HEK293 (cell line): ENCODE measurements around the gene FOXG1.

Source experiments
- CTCF ChIA-PET: fragments of 350-600 bp; formaldehyde crosslinking; extraction: SDS; loops from one replicate; lab custom pipeline; 2021; ENCODE audit warnings: antibody characterized with exemption; lab: Yijun Ruan, JAX
- POLR2A ChIA-PET: fragments of 300-600 bp; formaldehyde crosslinking; extraction: SDS; loops from one replicate; lab custom pipeline; 2020; ENCODE audit warnings: antibody characterized with exemption, inconsistent platforms; lab: Yijun Ruan, JAX
- H3K27ac ChIP-seq: fragments of 200-500 bp; sonication (Bioruptor generic); 2 replicates; pipeline ENCODE4 v1.5.1; 2014; ENCODE audit warnings: low read depth, low read length, control low read depth, inconsistent platforms; ENCODE audit errors: extremely low read depth
- H3K36me3 ChIP-seq, 2 experiments: fragments of 200-500 bp in 1 of 2; sonication (Bioruptor generic) in 1 of 2; 1 replicate in 1 of 2; 2 replicates in 1 of 2; pipeline ENCODE4 v1.5.1; 2014 to 2017; ENCODE audit warnings: inconsistent platforms in 2 of 2, low read length in 2 of 2; ENCODE audit not compliant: control insufficient read depth in 2 of 2, insufficient read depth in 1 of 2
- H3K4me1 ChIP-seq: fragments of 200-500 bp; sonication (Bioruptor generic); 2 replicates; pipeline ENCODE4 v1.5.1; 2014; ENCODE audit warnings: mild to moderate bottlenecking, low read length, inconsistent platforms; ENCODE audit not compliant: control insufficient read depth, insufficient read depth
- H3K4me3 ChIP-seq: 2 replicates; pipeline ENCODE4 v1.5.1; 2011; ENCODE audit warnings: low read depth, mild to moderate bottlenecking, control low read depth, low read length, moderate library complexity
- H3K9me3 ChIP-seq: fragments of 200-500 bp; sonication (Bioruptor generic); 2 replicates; pipeline ENCODE4 v1.5.1; 2014; ENCODE audit warnings: low read depth, low read length, inconsistent platforms; ENCODE audit not compliant: control insufficient read depth, insufficient read depth
- HOXA7 ChIP-seq: sonication (generic); formaldehyde crosslinking; IDR thresholded peaks from 2 replicates; pipeline ENCODE4 v1.8.1; 2022; ENCODE audit warnings: missing genetic modification reagents, borderline replicate concordance
- KLF8 ChIP-seq: fragments of 450-650 bp; formaldehyde crosslinking; IDR thresholded peaks from 2 replicates; pipeline ENCODE4 v1.5.1; 2016; ENCODE audit warnings: missing biosample characterization, missing genetic modification characterization
- MEIS1 ChIP-seq: sonication (generic); formaldehyde crosslinking; IDR thresholded peaks from 2 replicates; pipeline ENCODE4 v1.8.1; 2022; ENCODE audit warnings: missing genetic modification reagents, mild to moderate bottlenecking, borderline replicate concordance
- MYNN ChIP-seq: fragments of 450-650 bp; formaldehyde crosslinking; IDR thresholded peaks from 2 replicates; pipeline ENCODE4 v1.5.1; 2016; ENCODE audit warnings: missing biosample characterization, missing genetic modification characterization, borderline replicate concordance
- PRDM1 ChIP-seq: fragments of 450-650 bp; formaldehyde crosslinking; IDR thresholded peaks from 2 replicates; pipeline ENCODE4; 2016; ENCODE audit warnings: missing biosample characterization, missing genetic modification characterization
- ZBTB1 ChIP-seq: fragments of 450-650 bp; formaldehyde crosslinking; IDR thresholded peaks from 2 replicates; pipeline ENCODE4 v1.5.1; 2016; ENCODE audit warnings: missing biosample characterization, missing genetic modification characterization
- ZBTB17 ChIP-seq: fragments of 450-650 bp; formaldehyde crosslinking; IDR thresholded peaks from 2 replicates; pipeline ENCODE4 v1.5.1; 2016; ENCODE audit warnings: missing biosample characterization, missing genetic modification characterization
- ZNF114 ChIP-seq: fragments of 450-650 bp; formaldehyde crosslinking; IDR thresholded peaks from 2 replicates; pipeline ENCODE4 v1.5.0; 2017; ENCODE audit warnings: missing biosample characterization, missing genetic modification characterization
- ZNF133 ChIP-seq: fragments of 450-650 bp; formaldehyde crosslinking; IDR thresholded peaks from 2 replicates; pipeline ENCODE4 v1.5.1; 2016; ENCODE audit warnings: missing biosample characterization, missing genetic modification characterization
- ZNF19 ChIP-seq: fragments of 450-650 bp; formaldehyde crosslinking; IDR thresholded peaks from 2 replicates; pipeline ENCODE4; 2016; ENCODE audit warnings: missing biosample characterization, missing genetic modification characterization, low read depth
- ZNF248 ChIP-seq: fragments of 450-650 bp; formaldehyde crosslinking; IDR thresholded peaks from 2 replicates; pipeline ENCODE4 v1.5.1; 2017; ENCODE audit warnings: missing biosample characterization, missing genetic modification characterization
- ZNF280C ChIP-seq: fragments of 450-650 bp; formaldehyde crosslinking; IDR thresholded peaks from 2 replicates; pipeline ENCODE4 v1.5.1; 2016; ENCODE audit warnings: missing biosample characterization, missing genetic modification characterization
- ZNF341 ChIP-seq: fragments of 450-650 bp; formaldehyde crosslinking; IDR thresholded peaks from 2 replicates; pipeline ENCODE4; 2016; ENCODE audit warnings: low read depth, missing biosample characterization, missing genetic modification characterization
- ZNF449 ChIP-seq: fragments of 450-650 bp; formaldehyde crosslinking; IDR thresholded peaks from 2 replicates; pipeline ENCODE4 v1.5.1; 2017; ENCODE audit warnings: missing biosample characterization, mild to moderate bottlenecking, missing genetic modification characterization, moderate library complexity
- ZNF48 ChIP-seq: fragments of 450-650 bp; formaldehyde crosslinking; IDR thresholded peaks from 2 replicates; pipeline ENCODE4 v1.5.1; 2016; ENCODE audit warnings: missing biosample characterization, missing genetic modification characterization
- ZNF521 ChIP-seq: fragments of 450-650 bp; formaldehyde crosslinking; IDR thresholded peaks from 2 replicates; pipeline ENCODE4 v1.5.1; 2017; ENCODE audit warnings: missing biosample characterization, mild to moderate bottlenecking, missing genetic modification characterization
- ZNF530 ChIP-seq: fragments of 450-650 bp; formaldehyde crosslinking; IDR thresholded peaks from 2 replicates; pipeline ENCODE4 v1.5.1; 2016; ENCODE audit warnings: low read depth, missing biosample characterization, missing genetic modification characterization
- ZNF558 ChIP-seq: fragments of 450-650 bp; formaldehyde crosslinking; IDR thresholded peaks from 2 replicates; pipeline ENCODE4 v1.5.1; 2016; ENCODE audit warnings: missing biosample characterization, missing genetic modification characterization
- ZNF777 ChIP-seq: fragments of 450-650 bp; formaldehyde crosslinking; IDR thresholded peaks from 2 replicates; pipeline ENCODE4 v1.5.1; 2017; ENCODE audit warnings: missing biosample characterization, missing genetic modification characterization, borderline replicate concordance
- ZSCAN5A ChIP-seq: fragments of 450-650 bp; formaldehyde crosslinking; IDR thresholded peaks from 2 replicates; pipeline ENCODE4 v1.5.1; 2016; ENCODE audit warnings: missing biosample characterization, missing genetic modification characterization

The FOXG1 gene

GRCh38 chr14:28742171-28742846 is 24.3 kb upstream of the FOXG1 start (continued):
- TF ChIP-seq MEIS1 (CRISPR knock-in tag) (no peak), ZNF777 (no peak)

GRCh38 chr14:28744126-28744525 is 22.5 kb upstream of the FOXG1 start:
- CTCF ChIA-PET = interaction anchor here (0.6 to 0.8 kb wide), 5 partner anchors 10 to 1131 kb away, joined by 3 to 4 read pairs (median 3); no protein-coding TSS in a partner anchor
- TF ChIP-seq ZNF48 (tag by site-specific recombination) (no peak), ZSCAN5A (no peak), ZNF248 (tag by site-specific recombination) (no peak), KLF8 (no peak), MEIS1 (CRISPR knock-in tag) (no peak), ZBTB1 (tag by site-specific recombination) (no peak), ZNF449 (tag by site-specific recombination) (no peak), ZNF558 (tag by site-specific recombination) (no peak), ZNF341 (tag by site-specific recombination) (no peak)
- Histone ChIP-seq H3K9me3 (no peaks in the 10 kb centered on the region), H3K36me3 (no peaks in the 10 kb centered on the region), H3K4me3 (no peak overlapping the region), H3K27ac (no peak overlapping the region), H3K4me1 (no peaks in the 10 kb centered on the region)
- POLR2A ChIA-PET = interaction anchor here (0.6 kb wide), 1 partner anchor 65 kb away, joined by 3 read pairs; no protein-coding TSS in a partner anchor

GRCh38 chr14:28745176-28745575 is 21.4 kb upstream of the FOXG1 start:
- H3K4me1 ChIP-seq = no peaks in the 10 kb centered on the region
- ChIA-PET POLR2A (no interaction called here), CTCF (interaction anchor here (0.6 kb wide), 1 partner anchor 619 kb away, joined by 3 read pairs; no protein-coding TSS in a partner anchor)
- H3K36me3 ChIP-seq = no peaks in the 10 kb centered on the region
- H3K4me3 ChIP-seq = no peak overlapping the region
- TF ChIP-seq ZNF114 (tag by site-specific recombination) = no peak
- no peak for TF ChIP-seq PRDM1
- no peak for TF ChIP-seq ZBTB1 (tag by site-specific recombination)
- no peak for TF ChIP-seq MYNN (tag by site-specific recombination)
- TF ChIP-seq ZBTB17 (tag by site-specific recombination) = no peak
- no peak for TF ChIP-seq ZNF521 (tag by site-specific recombination)
- TF ChIP-seq ZNF449 (tag by site-specific recombination) = no peak
- no peak for TF ChIP-seq ZNF133 (tag by site-specific recombination)
- TF ChIP-seq ZNF530 = no peak
- no peak for TF ChIP-seq ZNF280C (tag by site-specific recombination)
- no peak for TF ChIP-seq HOXA7 (CRISPR knock-in tag)
- TF ChIP-seq ZNF19 (tag by site-specific recombination) = no peak
- TF ChIP-seq, all 188 proteins: peak for 0
- no peak overlapping the region for H3K27ac ChIP-seq
- no peaks in the 10 kb centered on the region for H3K9me3 ChIP-seq
